B cell (primary cell): ENCODE data around the gene PARG. TPM values are rescaled to one million over a fixed set of nuclear protein-coding genes. Genes with fewer than 3 reads are reported as not detected.
"Not testable (repeated sequence)": the region's sequence is repeated elsewhere in the genome, so short reads cannot be mapped to it uniquely, and the experiment has no call there.

Experiments
- ATAC-seq: fragments of 200-7000 bp; cut with Tn5 transposase; one replicate; pipeline ENCODE4 v1.10.0; 2021; ENCODE audit warnings: low read depth, mild to moderate bottlenecking, moderate number of reproducible peaks, moderate library complexity
- CTCF ChIA-PET: fragments of 350-600 bp; sonication (Branson Sonifier 250); formaldehyde crosslinking; loops from one replicate; lab custom pipeline; 2021; ENCODE audit warnings: antibody characterized with exemption, inconsistent platforms; lab: Charles Lee
- POLR2A ChIA-PET: fragments of 350-600 bp; sonication (Branson Sonifier 250); formaldehyde crosslinking; loops from one replicate; lab custom pipeline; 2021; ENCODE audit warnings: antibody characterized with exemption; lab: Charles Lee
- DNase-seq: peaks from one replicate; pipeline ENCODE4 v3.0.0; 2013
- H2AFZ ChIP-seq: 2 replicates; pipeline ENCODE4 v1.6.1; 2012; ENCODE audit warnings: mild to moderate bottlenecking, low read depth, low read length; ENCODE audit not compliant: insufficient read depth, poor library complexity, severe bottlenecking
- H3K27ac ChIP-seq, 2 donors: 1 replicate in 1 of 2; 2 replicates in 1 of 2; pipeline ENCODE4 v1.5.1; 2012 to 2013; ENCODE audit warnings: low read length in 2 of 2, mild to moderate bottlenecking in 2 of 2, moderate library complexity in 1 of 2
- H3K27me3 ChIP-seq, 4 experiments: fragments of 200-600 bp in 1 of 4; sonication (generic) in 1 of 4; replicated peaks in 1 of 4; 1 replicate in 2 of 4; 2 replicates in 2 of 4; pipeline versions ENCODE4 v1.6.1 to v1.7.0; 2013 to 2016; ENCODE audit warnings: low read length in 3 of 4, mild to moderate bottlenecking in 2 of 4, mixed read lengths in 1 of 4, moderate library complexity in 1 of 4; ENCODE audit not compliant: insufficient read depth in 4 of 4, control insufficient read depth in 3 of 4; ENCODE audit errors: control extremely low read depth in 1 of 4
- H3K36me3 ChIP-seq, 2 experiments: replicated peaks in 1 of 2; 1 replicate in 1 of 2; 2 replicates in 1 of 2; pipeline versions ENCODE4 v1.6.1 to v1.7.1; 2013; ENCODE audit warnings: low read length in 1 of 2; ENCODE audit not compliant: insufficient read depth in 2 of 2, control insufficient read depth in 1 of 2; ENCODE audit errors: control extremely low read depth in 1 of 2, extremely low read depth in 1 of 2
- H3K4me1 ChIP-seq, 2 donors: fragments of 200-600 bp in 1 of 2; sonication (generic) in 1 of 2; 1 replicate in 1 of 2; 2 replicates in 1 of 2; pipeline versions ENCODE4 v1.5.1 to v1.6.1; 2013 to 2017; ENCODE audit warnings: low read length in 2 of 2; ENCODE audit not compliant: control insufficient read depth in 2 of 2, insufficient read depth in 2 of 2
- H3K4me2 ChIP-seq: replicated peaks from 2 replicates; pipeline ENCODE3; 2012; ENCODE audit warnings: mild to moderate bottlenecking, low read depth, low read length; ENCODE audit not compliant: poor library complexity, severe bottlenecking
- H3K4me3 ChIP-seq, 5 experiments: fragments of 200-600 bp in 1 of 5; sonication (generic) in 1 of 5; 1 replicate in 3 of 5; 2 replicates in 2 of 5; pipeline versions ENCODE4 v1.5.1 to v1.7.0; 2011 to 2016; ENCODE audit warnings: low read length in 4 of 5, mild to moderate bottlenecking in 4 of 5, low read depth in 2 of 5, control low read depth in 1 of 5, moderate library complexity in 1 of 5; ENCODE audit not compliant: insufficient read depth in 1 of 5; ENCODE audit errors: control extremely low read depth in 1 of 5, extremely low read depth in 1 of 5
- H3K79me2 ChIP-seq: fragments of 200-600 bp; sonication (generic); one replicate; pipeline ENCODE4 v1.6.0; 2016; ENCODE audit warnings: low read length; ENCODE audit not compliant: control insufficient read depth, insufficient read depth
- H3K9ac ChIP-seq: fragments of 200-600 bp; sonication (generic); 2 replicates; pipeline ENCODE4 v1.6.1; 2017; ENCODE audit warnings: mild to moderate bottlenecking, low read length, moderate library complexity
- H3K9me3 ChIP-seq, 3 donors: one replicate each; pipeline versions ENCODE4 v1.6.1 to v1.7.1; 2013; ENCODE audit warnings: low read length in 2 of 3; ENCODE audit not compliant: control insufficient read depth in 2 of 3, insufficient read depth in 1 of 3; ENCODE audit errors: control extremely low read depth in 1 of 3
- H4K20me1 ChIP-seq: 2 replicates; pipeline ENCODE4 v1.6.0; 2012; ENCODE audit warnings: mild to moderate bottlenecking, low read length; ENCODE audit not compliant: insufficient read depth, control insufficient read depth, poor library complexity, severe bottlenecking
- H3K27ac Mint-ChIP-seq: one replicate; pipeline ENCODE4 v1.8.0; 2021; ENCODE audit warnings: mixed read lengths
- H3K27me3 Mint-ChIP-seq: one replicate; pipeline ENCODE4 v1.8.0; 2021; ENCODE audit warnings: mixed read lengths
- H3K4me1 Mint-ChIP-seq: one replicate; pipeline ENCODE4 v1.8.0; 2021; ENCODE audit warnings: mixed read lengths
- H3K4me3 Mint-ChIP-seq: one replicate; pipeline ENCODE4 v1.8.0; 2021; ENCODE audit warnings: mixed read lengths
- H3K9me3 Mint-ChIP-seq: one replicate; pipeline ENCODE4 v1.8.0; 2022; ENCODE audit warnings: mixed read lengths; ENCODE audit not compliant: insufficient read depth
- WGBS: methylation state at CpG from one replicate; pipeline ENCODE4 v1.1.5; 2013; ENCODE audit warnings: missing lambda C conversion rate; ENCODE audit not compliant: insufficient coverage; 5-methylcytosine and 5-hydroxymethylcytosine counted together
- intact Hi-C: fragments of 100-400 bp; cut with micrococcal nuclease; formaldehyde crosslinking; loops from one replicate; pipeline ENCODE4 v1.10.0; 2022
- polyA minus RNA-seq: library from RNA; depleted of rRNA, polyadenylated mRNA; stranded (reverse); fragments of >200 nt; gene quantifications from 2 replicates; pipeline ENCODE4 v1.2.3, GENCODE V29; 2012
- polyA plus RNA-seq: library from polyadenylated mRNA; depleted of rRNA; stranded (reverse); fragments of >200 nt; gene quantifications from 2 replicates; pipeline ENCODE4 v1.2.3, GENCODE V29; 2012
- total RNA-seq, 2 donors: library from RNA; stranded (reverse); fragments of 120-200 nt in 1 of 2; gene quantifications; 1 replicate in 1 of 2; 2 replicates in 1 of 2; pipeline versions ENCODE4 v1.2.3 to v1.2.4, GENCODE V29; 2013 to 2022

The PARG gene
- total RNA-seq: 47.9 and 50.2 TPM in 2 replicates
- 40.0 TPM for total RNA-seq (2013)
- 8.5 and 8.9 TPM in 2 replicates for polyA plus RNA-seq
- 23.0 and 24.9 TPM in 2 replicates for polyA minus RNA-seq

DNA sequence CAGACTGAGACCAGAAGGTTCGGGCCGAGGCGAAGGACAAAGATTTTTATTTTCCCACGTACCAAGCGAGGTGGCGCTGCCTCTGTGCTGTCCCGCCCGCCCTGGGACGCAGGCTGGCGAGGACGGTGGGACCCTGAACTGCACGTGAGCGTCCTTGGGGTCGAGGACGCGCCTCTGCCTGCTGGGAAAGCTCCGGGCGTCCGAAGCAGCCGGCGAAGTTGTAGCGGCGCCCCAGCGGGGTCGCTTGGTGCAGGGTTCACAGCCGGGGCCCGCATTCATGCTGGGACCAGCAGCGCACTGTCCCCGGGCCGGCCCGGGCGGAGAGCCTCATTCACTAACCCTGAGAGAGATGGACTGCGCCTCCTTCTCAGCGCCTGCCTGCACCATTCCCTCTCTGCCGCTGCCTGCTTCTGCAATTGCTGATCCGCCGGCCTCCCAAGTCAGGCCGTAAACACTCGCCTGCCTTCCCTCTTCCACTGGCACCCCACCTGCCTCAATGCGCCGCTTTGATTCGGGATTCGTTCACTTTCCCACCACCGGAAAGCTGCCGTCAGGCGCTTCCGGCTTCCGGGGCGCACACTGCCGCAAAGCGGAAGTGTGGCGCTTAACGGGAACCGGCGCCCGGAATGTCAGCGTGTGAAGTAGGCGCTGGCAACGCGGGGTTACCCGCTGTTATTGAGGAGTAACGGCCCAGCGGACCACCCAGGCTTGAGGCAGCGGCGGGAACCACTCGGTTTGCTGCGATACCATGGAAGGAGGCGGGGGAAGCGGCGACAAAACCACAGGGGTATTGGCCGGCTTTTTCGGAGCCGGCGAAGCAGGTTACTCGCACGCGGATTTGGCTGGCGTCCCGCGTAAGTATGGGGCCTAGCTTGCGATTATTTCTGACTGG, at the start of gene PARG, which contains the start of gene TIMM23B:
PARG (minus strand) TSS at position 581 of the 892 bp plus-strand sequence; CDS start at position 279, 302 bp downstream.
TIMM23B (plus strand) TSS at position 607 of the 892 bp plus-strand sequence; CDS start at position 749, 142 bp downstream.
- Mint-ChIP-seq H3K4me3 (peak within 1 kb of the TSS; percentile 100), H3K4me1 (peaks cover 29% of the 10 kb centered on the region), H3K27ac (peak within 1 kb of the TSS; percentile 95)
- intact Hi-C loops, H3K36me3 ChIP-seq, H3K9me3 Mint-ChIP-seq, POLR2A ChIA-PET, H3K9me3 ChIP-seq, H3K27me3 ChIP-seq, H4K20me1 ChIP-seq, H3K27me3 Mint-ChIP-seq, CTCF ChIA-PET: not testable (repeated sequence)
- Histone ChIP-seq H3K4me3 (peak within 1 kb of the TSS; percentile 69 to 85 (median 76)), H3K9ac (peak within 1 kb of the TSS; percentile 75), H3K4me1 (peaks cover 8 to 17% of the 10 kb centered on the region in 2 donors), H3K79me2 (peaks cover 36% of the 10 kb centered on the region), H2AFZ (peak within 1 kb of the TSS; percentile 90), H3K27ac (peak within 1 kb of the TSS; percentile 44 to 77), H3K4me2 (peak within 1 kb of the TSS; percentile 71)
- DNase-seq (peak; percentile 84), ATAC-seq (peak; percentile 81)
- under 1% methylated on average over 81 of the region's 81 CpGs for WGBS

- H3K79me2 ChIP-seq, H3K4me3 ChIP-seq, ATAC-seq, H3K27me3 ChIP-seq, H3K27me3 Mint-ChIP-seq, H2AFZ ChIP-seq, H3K9me3 Mint-ChIP-seq, H3K4me3 Mint-ChIP-seq, CTCF ChIA-PET, H3K9ac ChIP-seq, H3K9me3 ChIP-seq, H3K27ac Mint-ChIP-seq, H3K4me2 ChIP-seq, H3K27ac ChIP-seq, H4K20me1 ChIP-seq, H3K4me1 ChIP-seq, DNase-seq, intact Hi-C loops, H3K4me1 Mint-ChIP-seq, POLR2A ChIA-PET, H3K36me3 ChIP-seq: not testable (repeated sequence)
- no CpG with 5 or more reads among the region's 18 CpGs for WGBS
Measured at GRCh38 chr10:49988376-49988775, 46.5 kb upstream of the PARG start, which contains the start of gene AGAP6. AGAP6 (plus strand) TSS chr10:49988406; CDS start chr10:49988716, 310 bp downstream.

DNA sequence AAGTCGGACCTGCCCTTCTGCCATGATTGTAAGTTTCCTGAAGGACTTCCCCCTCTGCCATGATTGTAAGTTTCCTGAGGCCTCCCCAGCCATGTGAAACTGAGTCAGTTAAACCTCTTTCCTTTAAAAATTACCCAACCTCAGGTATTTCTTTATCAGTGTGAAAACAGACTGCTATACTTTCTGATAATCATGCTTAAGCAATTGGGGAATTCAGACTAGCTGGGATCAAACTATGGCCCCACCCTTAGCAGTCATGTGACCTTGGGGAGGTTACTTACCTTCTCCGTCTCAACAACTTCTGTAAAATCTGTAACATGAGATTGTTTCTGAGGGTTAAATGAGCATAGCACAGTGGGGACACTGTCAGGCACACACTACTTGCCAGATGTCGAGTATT, 45.4 kb upstream of the PARG start:
- WGBS: 100% methylated on average over 1 of the region's 3 CpGs
- H3K27me3 ChIP-seq, H3K9me3 Mint-ChIP-seq, H3K36me3 ChIP-seq, H3K4me1 Mint-ChIP-seq, DNase-seq, POLR2A ChIA-PET, H2AFZ ChIP-seq, H3K9ac ChIP-seq, H3K79me2 ChIP-seq, intact Hi-C loops, H4K20me1 ChIP-seq, H3K4me3 ChIP-seq, H3K4me1 ChIP-seq, H3K27ac ChIP-seq, CTCF ChIA-PET, H3K9me3 ChIP-seq, H3K27ac Mint-ChIP-seq, H3K4me3 Mint-ChIP-seq, H3K4me2 ChIP-seq, ATAC-seq, H3K27me3 Mint-ChIP-seq: not testable (repeated sequence)

- H3K4me3 ChIP-seq, POLR2A ChIA-PET, H4K20me1 ChIP-seq, H3K27me3 ChIP-seq, H3K4me1 ChIP-seq, H3K4me3 Mint-ChIP-seq, H3K9me3 ChIP-seq, CTCF ChIA-PET, H3K4me1 Mint-ChIP-seq, ATAC-seq, H3K9me3 Mint-ChIP-seq, H3K4me2 ChIP-seq, H3K27ac ChIP-seq, H2AFZ ChIP-seq, DNase-seq, H3K27ac Mint-ChIP-seq, H3K27me3 Mint-ChIP-seq, H3K9ac ChIP-seq, H3K79me2 ChIP-seq, intact Hi-C loops, H3K36me3 ChIP-seq: not testable (repeated sequence)
- no CpG with 5 or more reads among the region's 3 CpGs for WGBS
Measured at GRCh38 chr10:49977756-49978155, 35.9 kb upstream of the PARG start.
